Activated CD8-positive, alpha-beta memory T cell treated with anti-CD3 and anti-CD28 coated beads, Interleukin-2, amount 50 U/mL, for 24 hours (primary cell): ENCODE results near the gene ADCY2.

Source experiments
- DNase-seq: peaks from one replicate; pipeline ENCODE4 v3.0.0-alpha.2; 2020; ENCODE audit errors: extremely low read depth

Gene ADCY2

DNA sequence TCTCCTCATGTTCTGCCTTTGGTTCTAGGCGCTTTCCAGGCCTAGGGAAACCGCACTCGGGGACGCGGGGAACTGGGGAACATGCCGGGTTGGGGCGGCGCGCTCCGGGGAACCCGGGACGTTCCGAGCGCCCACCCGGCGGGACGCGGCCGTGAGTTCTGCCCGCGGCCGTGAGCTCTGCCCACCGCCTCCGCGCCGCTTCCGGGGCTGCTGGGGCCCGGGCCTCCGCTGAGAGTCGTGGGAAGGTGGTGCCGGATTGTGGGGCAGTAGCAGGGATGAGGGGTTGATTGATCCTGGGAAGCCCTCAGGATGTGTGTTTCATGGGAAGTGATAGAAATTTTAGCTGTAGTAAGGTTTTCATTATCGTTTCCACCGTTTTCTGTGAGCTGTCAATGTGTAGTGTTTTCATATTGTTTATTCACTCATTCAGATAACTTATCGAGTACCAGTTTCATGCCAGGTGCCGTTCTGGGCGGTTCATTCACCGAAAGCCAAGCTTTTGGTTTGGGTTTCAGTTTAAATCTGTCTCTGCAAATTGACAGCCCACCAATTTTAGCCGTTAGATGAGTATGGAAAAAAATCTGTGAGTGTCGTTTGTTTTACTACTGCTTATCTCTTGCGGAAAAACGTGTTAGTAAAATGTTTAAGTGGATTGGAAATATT lies 473.7 kb downstream of the ADCY2 start:
- DNase-seq = no peak

GRCh38 chr5:7871653-7872052 lies 475.7 kb downstream of the ADCY2 start:
- DNase-seq = no peak

DNA sequence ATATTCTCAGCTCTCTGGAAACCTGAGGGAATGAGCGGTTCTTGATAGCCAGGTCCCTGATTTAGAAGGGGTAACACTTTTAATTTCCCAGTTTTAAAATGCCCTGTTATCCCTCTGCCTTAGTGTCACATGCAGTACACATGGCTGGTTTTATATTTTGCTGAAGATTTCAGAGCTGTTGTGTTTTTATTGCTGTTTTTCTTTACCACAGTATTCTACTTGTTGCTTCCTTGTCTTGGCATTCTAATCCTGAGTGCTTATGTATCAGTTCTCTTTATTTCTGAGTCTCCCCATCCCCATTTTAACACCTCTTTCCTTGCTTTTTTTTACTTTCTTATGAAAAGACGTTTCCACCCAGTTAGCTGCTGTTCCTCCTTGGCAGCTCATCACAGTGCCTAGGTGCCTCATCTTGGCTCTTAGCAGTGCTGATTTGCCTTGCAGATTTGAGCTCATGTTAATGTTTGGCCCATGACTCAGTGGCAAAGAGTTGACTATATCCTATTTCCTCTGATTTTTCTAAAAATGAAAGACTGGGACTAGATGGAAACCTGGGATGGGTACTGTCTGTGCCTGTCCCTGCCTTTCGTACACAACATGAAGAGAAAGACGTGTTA lies 476.7 kb downstream of the ADCY2 start:
- DNase-seq = no peak

DNA sequence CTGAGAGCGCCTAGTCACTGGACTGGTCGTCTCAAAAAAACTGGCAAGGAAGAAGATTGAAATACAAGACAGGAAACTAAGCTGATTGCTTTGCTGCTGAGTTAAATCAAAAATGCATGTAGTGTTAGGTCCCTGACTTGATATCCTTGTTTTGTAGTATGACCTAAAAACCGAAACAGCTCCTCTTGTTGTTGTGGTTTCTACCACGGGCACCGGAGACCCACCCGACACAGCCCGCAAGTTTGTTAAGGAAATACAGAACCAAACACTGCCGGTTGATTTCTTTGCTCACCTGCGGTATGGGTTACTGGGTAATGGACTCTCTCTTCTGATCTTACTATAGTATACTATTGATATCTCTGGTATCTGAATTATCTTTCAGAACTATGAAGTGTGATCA lies 477.3 kb downstream of the ADCY2 start:
- DNase-seq = no peak

- DNase-seq = no peak
These were observed 478.7 kb downstream of the ADCY2 start for GRCh38 chr5:7874639-7875038.

DNA sequence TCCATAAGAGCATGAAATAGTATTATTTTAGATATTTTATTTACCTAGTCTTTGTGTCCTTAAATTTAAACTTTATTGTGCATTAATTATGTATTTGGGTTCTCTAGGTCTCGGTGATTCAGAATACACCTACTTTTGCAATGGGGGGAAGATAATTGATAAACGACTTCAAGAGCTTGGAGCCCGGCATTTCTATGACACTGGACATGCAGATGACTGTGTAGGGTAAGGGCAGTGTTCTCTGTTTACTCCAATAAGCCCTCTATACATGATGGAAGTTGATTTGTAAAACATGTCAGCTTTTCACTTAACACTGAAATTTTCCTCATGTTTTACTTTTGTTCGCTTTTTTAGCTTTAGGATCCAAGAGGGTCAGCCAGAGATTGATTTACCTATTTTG lies 479.2 kb downstream of the ADCY2 start:
- DNase-seq = no peak

GRCh38 chr5:7876867-7877266 lies 480.9 kb downstream of the ADCY2 start:
- DNase-seq = no peak

GRCh38 chr5:7877851-7878250 lies 481.9 kb downstream of the ADCY2 start:
- DNase-seq = no peak

DNA sequence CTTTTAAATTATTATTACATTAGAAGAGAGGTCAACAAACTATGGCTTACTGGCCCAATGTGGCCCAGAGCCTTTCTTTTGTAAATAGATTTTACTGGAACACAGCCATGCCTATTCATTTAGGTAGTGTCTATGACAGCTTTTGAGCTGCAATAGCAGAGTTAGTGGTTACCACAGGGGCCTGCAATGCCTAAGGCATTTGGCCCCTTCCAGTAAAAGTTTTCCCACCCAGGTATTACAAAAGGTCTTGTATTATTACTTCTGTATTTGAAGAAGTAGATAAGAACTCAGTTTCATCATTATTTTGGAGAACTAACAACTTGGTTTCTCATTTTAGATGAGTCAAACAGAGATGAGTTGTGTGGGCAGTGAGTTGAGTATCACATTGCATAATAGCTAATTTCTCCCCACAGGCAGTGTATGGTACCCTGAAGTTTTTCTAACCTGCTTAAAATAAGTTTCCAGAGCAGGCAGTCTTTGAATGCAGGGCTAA lies 482.5 kb downstream of the ADCY2 start:
- DNase-seq = no peak
